Gastrocnemius medialis (tissue), 4 donors: ENCODE measurements around the gene SLC7A6.

Source experiments
- CTCF ChIP-seq, 5 experiments: fragments of 450-650 bp in 3 of 5; fragments of 200-600 bp in 2 of 5; sonication (generic) in 2 of 5; IDR thresholded peaks in 4 of 5; conservative IDR thresholded peaks in 1 of 5; 1 replicate in 4 of 5; 2 replicates in 1 of 5; pipeline ENCODE4 v1.5.1; 2016 to 2019; ENCODE audit warnings: antibody characterized with exemption in 5 of 5, mild to moderate bottlenecking in 3 of 5, moderate library complexity in 3 of 5
- POLR2A ChIP-seq, 2 donors: fragments of 450-650 bp; IDR thresholded peaks; one replicate each; pipeline ENCODE4 v1.6.1; 2017; ENCODE audit warnings: antibody characterized with exemption in 2 of 2, mild to moderate bottlenecking in 2 of 2, moderate library complexity in 2 of 2

- no peak for TF ChIP-seq CTCF (IDR thresholded peaks at IDR 0.05 in 4 of 5, conservative IDR thresholded peaks at IDR 0.05 in 1 of 5)
- TF ChIP-seq POLR2A (IDR thresholded peaks at IDR 0.05), result no peak
Measured at GRCh38 chr16:68269793-68270192, 5.5 kb downstream of the SLC7A6 start.
